A549 treated with DMSO at 1 μM for 4 hours (cell line): ENCODE data around the gene ANHX. TPM values are rescaled to one million over a fixed set of nuclear protein-coding genes. Genes with fewer than 3 reads are reported as not detected.

Source experiments
- total RNA-seq: library from RNA; stranded (reverse); fragments of 200-300 nt; extraction: Qiagen RNA extraction; gene quantifications from 5 replicates; pipeline ENCODE4 v1.2.3, GENCODE V29; 2022; ENCODE audit warnings: low read depth

Gene ANHX
- total RNA-seq, result not detected in 5 replicates

DNA sequence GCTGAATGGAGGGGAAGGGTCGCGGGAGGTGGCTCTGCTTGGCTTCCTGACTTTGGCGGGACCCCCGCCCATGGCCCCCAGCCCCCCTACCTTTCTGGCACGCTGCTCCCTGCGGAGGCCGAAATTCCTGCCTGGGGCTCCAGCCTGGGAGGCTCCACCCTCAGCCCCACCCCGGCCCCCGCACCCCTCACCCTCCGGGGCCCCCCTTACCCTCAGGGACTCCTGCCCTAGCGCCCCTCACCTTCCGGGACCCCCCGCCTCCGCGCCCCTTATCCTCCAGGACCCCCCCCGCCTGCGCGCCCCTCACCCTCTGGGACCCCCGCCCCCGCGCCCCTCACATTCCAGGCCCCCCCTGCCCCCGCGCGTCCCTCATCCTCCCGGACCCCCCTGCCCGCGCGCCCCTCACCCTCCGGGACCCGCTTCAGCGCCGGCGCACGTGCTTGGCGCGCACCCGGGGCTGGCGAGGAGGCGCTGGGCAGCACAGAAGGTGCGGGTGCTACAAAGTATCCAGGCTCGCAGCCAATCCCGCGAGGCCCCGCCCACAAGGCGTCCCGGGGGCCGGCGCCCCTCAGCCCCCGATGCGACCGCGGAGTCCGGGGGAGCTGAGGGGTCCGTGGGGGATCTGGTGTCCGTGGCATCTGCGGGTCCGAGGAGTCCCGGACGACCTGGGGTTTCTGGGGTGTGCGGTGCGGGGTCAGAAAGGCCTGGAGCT is at the start of gene ANHX:
Gene ANHX (minus strand): TSS at position 477 of the 712 bp plus-strand sequence. CDS start 1,521 bp downstream, outside the sequence.

DNA sequence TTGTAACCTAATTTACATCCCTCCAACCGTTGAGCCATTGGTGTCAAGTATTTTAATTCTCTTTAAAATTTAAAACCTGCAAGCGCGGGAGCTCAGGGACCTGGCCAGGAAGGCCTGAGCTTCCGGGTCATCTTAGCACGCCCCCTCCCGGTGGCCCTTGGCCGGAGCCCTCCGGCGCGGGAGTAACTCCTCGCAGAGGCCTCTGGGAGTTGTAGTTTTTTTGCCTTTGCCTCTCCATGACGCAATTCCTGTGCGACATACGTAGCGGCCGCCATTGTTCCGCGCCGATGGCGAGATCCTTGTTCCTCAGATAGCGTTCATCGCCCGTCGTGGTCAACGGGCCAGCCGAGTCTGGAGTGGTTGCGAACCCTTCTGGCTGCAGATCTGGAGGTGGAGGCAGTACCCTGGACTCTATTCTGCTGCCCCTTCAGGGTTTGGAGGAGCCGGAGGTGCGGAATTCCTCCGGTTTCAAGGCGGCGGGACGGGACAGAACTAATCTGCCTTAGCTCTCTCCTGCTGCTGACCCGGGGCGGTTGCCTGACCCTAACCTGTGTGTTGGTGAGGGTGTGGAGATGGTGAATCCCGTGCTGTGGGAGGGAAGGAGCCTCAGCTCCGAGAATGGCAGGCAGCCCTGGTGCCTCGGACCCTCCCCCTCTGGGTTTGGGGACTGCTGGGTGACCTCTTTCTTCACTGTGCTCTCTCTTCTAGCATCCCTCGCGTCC is 54.3 kb downstream of the ANHX start, which contains the start of gene ZNF268:
Gene ZNF268 (plus strand): TSS at position 258 of the 722 bp plus-strand sequence. CDS start 503 bp downstream, outside the sequence.

Other genes with a start within 250 kb of the ANHX start
- gene ZNF26, start 249.5 kb downstream of the ANHX start, total RNA-seq, result 7.4 to 12.0 TPM (median 7.9 TPM) in 5 replicates
- gene ZNF84, start 198.4 kb downstream of the ANHX start, total RNA-seq, result 12.1 to 14.2 TPM (median 13.2 TPM) in 5 replicates
- gene ZNF140, start 155.0 kb downstream of the ANHX start, total RNA-seq, result 9.0 to 11.3 TPM (median 10.0 TPM) in 5 replicates
- gene ZNF891, start 105.6 kb downstream of the ANHX start, total RNA-seq, result 0.32 to 0.55 TPM (median 0.47 TPM) in 5 replicates
- gene ZNF10, start 105.2 kb downstream of the ANHX start, total RNA-seq, result 0.85 to 2.8 TPM (median 1.4 TPM) in 5 replicates
- 11.4 to 18.0 TPM (median 11.9 TPM) in 5 replicates for gene ZNF268, start 54.4 kb downstream of the ANHX start, total RNA-seq